Endothelial cell of umbilical vein (primary cell): ENCODE results near the gene MYO7B. TPM values are rescaled to one million over a fixed set of nuclear protein-coding genes. Genes with fewer than 3 reads are reported as not detected.

Source experiments
- BruUV-seq: library from RNA; stranded (reverse); fragments of 400-500 nt; replicated peaks from 2 replicates; lab custom pipeline; 2021; lab: Mats Ljungman, UMichigan
- CTCF ChIA-PET: fragments of 300-600, 350-600 bp; sonication (Branson Sonifier 250); formaldehyde crosslinking; loops from one replicate; lab custom pipeline; 2021; ENCODE audit warnings: antibody characterized with exemption, inconsistent platforms; lab: Charles Lee
- POLR2A ChIA-PET: fragments of 300-600, 350-600 bp; sonication (Branson Sonifier 250); formaldehyde crosslinking; loops from one replicate; lab custom pipeline; 2021; ENCODE audit warnings: antibody characterized with exemption, inconsistent platforms; lab: Charles Lee
- DNase-seq: peaks from one replicate; pipeline ENCODE4 v3.0.0-alpha.2; 2011; ENCODE audit warnings: low read depth, low spot score
- FAIRE-seq: peaks from 2 replicates; lab custom pipeline; 2011; peaks lifted over from hg19 to GRCh38; lab: Jason Lieb, UNC
- H2AFZ ChIP-seq: 2 replicates; pipeline ENCODE4 v1.6.0; 2012; ENCODE audit warnings: low read depth, low read length, control low read depth, inconsistent platforms
- H3K27ac ChIP-seq: 2 replicates; pipeline ENCODE4 v1.5.1; 2011; ENCODE audit warnings: low read depth, mild to moderate bottlenecking, control low read depth, low read length, moderate library complexity; ENCODE audit not compliant: insufficient read depth
- H3K27me3 ChIP-seq, 2 experiments: 2 replicates each; pipeline versions ENCODE4 v1.6.0 to v1.6.1; 2011; ENCODE audit warnings: low read length in 2 of 2, mixed read lengths in 1 of 2; ENCODE audit not compliant: control insufficient read depth in 2 of 2, insufficient read depth in 2 of 2
- H3K36me3 ChIP-seq, 2 experiments: 2 replicates in 1 of 2; 3 replicates in 1 of 2; pipeline ENCODE4 v1.5.1; 2011; ENCODE audit warnings: low read length in 2 of 2, mild to moderate bottlenecking in 1 of 2, moderate library complexity in 1 of 2; ENCODE audit not compliant: control insufficient read depth in 2 of 2, insufficient read depth in 2 of 2; ENCODE audit errors: extremely low read depth in 1 of 2
- H3K4me1 ChIP-seq: 3 replicates; pipeline ENCODE4 v1.5.1; 2011; ENCODE audit warnings: mild to moderate bottlenecking, low read length; ENCODE audit not compliant: control insufficient read depth, insufficient read depth; ENCODE audit errors: extremely low read depth
- H3K4me2 ChIP-seq: 2 replicates; pipeline ENCODE4 v1.6.1; 2011; ENCODE audit warnings: low read length, control low read depth, mixed read lengths; ENCODE audit not compliant: insufficient read depth
- H3K4me3 ChIP-seq, 3 experiments: fragments of 200-600 bp in 1 of 3; sonication (generic), shearing (Covaris generic) in 1 of 3; replicated peaks in 1 of 3; 2 replicates each; pipeline ENCODE4 v1.5.1; 2011 to 2016; ENCODE audit warnings: control low read depth in 3 of 3, low read length in 3 of 3, mild to moderate bottlenecking in 2 of 3, inconsistent platforms in 1 of 3, low read depth in 1 of 3, moderate library complexity in 1 of 3; ENCODE audit not compliant: insufficient read depth in 1 of 3
- H3K79me2 ChIP-seq: 2 replicates; pipeline ENCODE4 v1.6.0; 2012; ENCODE audit warnings: low read length, inconsistent platforms; ENCODE audit not compliant: control insufficient read depth, insufficient read depth
- H3K9ac ChIP-seq: replicated peaks from 2 replicates; pipeline ENCODE3; 2011; ENCODE audit warnings: low read length, control low read depth; ENCODE audit not compliant: insufficient read depth; ENCODE audit errors: extremely low read depth
- H3K9me1 ChIP-seq: replicated peaks from 3 replicates; pipeline ENCODE4 v1.6.0; 2011; ENCODE audit warnings: mild to moderate bottlenecking, low read length; ENCODE audit not compliant: control insufficient read depth, insufficient read depth; ENCODE audit errors: extremely low read depth
- H3K9me3 ChIP-seq: replicated peaks from 2 replicates; pipeline ENCODE4 v1.5.1; 2012; ENCODE audit warnings: low read length, inconsistent platforms; ENCODE audit not compliant: control insufficient read depth, insufficient read depth
- H4K20me1 ChIP-seq: replicated peaks from 2 replicates; pipeline ENCODE3; 2011; ENCODE audit warnings: mild to moderate bottlenecking, low read length; ENCODE audit not compliant: control insufficient read depth, insufficient read depth; ENCODE audit errors: extremely low read depth
- EZH2 ChIP-seq: IDR thresholded peaks from 2 replicates; pipeline ENCODE4 v1.6.1; 2012; ENCODE audit warnings: borderline replicate concordance, low read depth, mild to moderate bottlenecking, moderate library complexity, low read length, inconsistent platforms; ENCODE audit not compliant: severe bottlenecking
- FOS ChIP-seq: IDR thresholded peaks from 2 replicates; pipeline ENCODE4 v1.6.1; 2011; ENCODE audit warnings: mild to moderate bottlenecking, low read length, moderate library complexity, borderline replicate concordance; ENCODE audit not compliant: insufficient read depth
- GATA2 ChIP-seq: IDR thresholded peaks from 2 replicates; pipeline ENCODE4 v1.7.0; 2011; ENCODE audit warnings: low read depth, mild to moderate bottlenecking, moderate library complexity, mixed read lengths, low read length; ENCODE audit not compliant: insufficient read length, insufficient read depth
- JUN ChIP-seq: IDR thresholded peaks from 2 replicates; pipeline ENCODE4 v1.6.1; 2011; ENCODE audit warnings: borderline replicate concordance, low read depth; ENCODE audit not compliant: insufficient read length, insufficient read depth
- MYC ChIP-seq: IDR thresholded peaks from one replicate; pipeline ENCODE4 v1.6.1; 2011; ENCODE audit warnings: mild to moderate bottlenecking, low read depth, low read length
- POLR2A ChIP-seq: IDR thresholded peaks from 2 replicates; pipeline ENCODE4 v1.6.1; 2012; ENCODE audit warnings: low read depth, mild to moderate bottlenecking, control low read depth, low read length
- POLR2AphosphoS5 ChIP-seq: IDR thresholded peaks from 2 replicates; pipeline ENCODE4 v1.6.1; 2012; ENCODE audit warnings: low read depth, mild to moderate bottlenecking, control low read depth, low read length, moderate library complexity; ENCODE audit not compliant: insufficient read depth
- dilution Hi-C: fragments of 300-500 bp; cut with MboI; formaldehyde crosslinking; loops from one replicate; pipeline ENCODE4 v1.15.0; 2019; ENCODE audit warnings: low sequenced_read_pairs; ENCODE audit not compliant: extremely low pct_ligation_motif_present
- intact Hi-C: fragments of 100-400 bp; cut with micrococcal nuclease; formaldehyde crosslinking; loops from one replicate; pipeline ENCODE4 v1.10.0; 2022
- polyA plus RNA-seq, 4 experiments: library from polyadenylated mRNA; depleted of rRNA in 3 of 4; stranded (reverse) in 3 of 4; unstranded in 1 of 4; fragments of >200 nt; gene quantifications; 2 replicates each; pipeline versions ENCODE4 v1.2.1 to v1.2.3, GENCODE V29; 2011 to 2012; ENCODE audit warnings: missing spikeins in 1 of 4
- total RNA-seq: library from RNA; stranded (reverse); gene quantifications from 2 replicates; pipeline ENCODE4 v1.2.3, GENCODE V29; 2021
- TF ChIP-seq, protein P1 (sequence below): IDR thresholded peaks from 2 replicates; pipeline ENCODE4 v1.6.1; 2011; ENCODE audit not compliant: insufficient read depth, insufficient read length
- TF ChIP-seq, protein P2 (sequence below), 2 donors: IDR thresholded peaks; 1 replicate in 1 of 2; 2 replicates in 1 of 2; pipeline ENCODE4 v1.5.1; 2011; ENCODE audit warnings: low read length in 2 of 2, mild to moderate bottlenecking in 2 of 2, moderate library complexity in 2 of 2, control low read depth in 1 of 2, inconsistent platforms in 1 of 2, low read depth in 1 of 2; ENCODE audit not compliant: insufficient read depth in 1 of 2; ENCODE audit errors: extremely low read depth in 1 of 2

The MYO7B gene
- total and polyA plus RNA-seq, 2 donors (not counting 3 experiments of a cell fraction or from before 2014, with no cell fraction given) = 0.17 TPM; not detected in 1

DNA sequence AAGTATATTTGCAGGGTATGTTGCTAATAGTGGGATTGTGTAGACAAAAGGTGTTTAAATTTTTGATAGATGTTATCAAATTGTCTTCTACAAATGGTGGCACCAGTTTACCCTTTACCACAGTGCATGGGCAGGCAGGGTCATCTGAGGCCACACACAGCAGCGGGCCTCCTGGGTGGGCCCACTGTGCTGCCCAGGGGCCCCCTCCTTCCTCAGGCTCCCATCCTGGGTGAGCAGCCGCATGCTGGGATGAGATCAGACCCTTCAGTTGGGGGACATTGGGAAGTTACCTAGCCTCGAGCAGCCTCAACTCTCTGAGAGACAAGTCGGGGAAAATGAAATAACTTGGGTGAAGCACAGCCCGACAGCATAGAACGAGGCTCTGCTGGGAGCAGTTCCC lies 9.7 kb downstream of the MYO7B start:
- Histone ChIP-seq H3K9ac (no peak overlapping the region), H3K9me3 (no peaks in the 10 kb centered on the region), H3K79me2 (no peaks in the 10 kb centered on the region), H3K27me3 (peaks cover 15 to 26% of the 10 kb centered on the region in 2 experiments), H3K4me3 (no peak overlapping the region), H2AFZ (no peak overlapping the region), H3K4me1 (no peaks in the 10 kb centered on the region), H3K36me3 (no peaks in the 10 kb centered on the region), H3K9me1 (no peaks in the 10 kb centered on the region), H3K27ac (no peak overlapping the region), H3K4me2 (no peak overlapping the region), H4K20me1 (no peaks in the 10 kb centered on the region)
- intact Hi-C loops = no loop called here
- TF ChIP-seq, protein P1, sequence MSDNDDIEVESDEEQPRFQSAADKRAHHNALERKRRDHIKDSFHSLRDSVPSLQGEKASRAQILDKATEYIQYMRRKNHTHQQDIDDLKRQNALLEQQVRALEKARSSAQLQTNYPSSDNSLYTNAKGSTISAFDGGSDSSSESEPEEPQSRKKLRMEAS = no peak
- no peak for TF ChIP-seq JUN
- TF ChIP-seq POLR2AphosphoS5 = no peak
- no peak for TF ChIP-seq FOS
- no peak for TF ChIP-seq GATA2
- no peak for TF ChIP-seq MYC
- TF ChIP-seq EZH2 = no peak
- no TSS peak for BruUV-seq
- dilution Hi-C loops = no loop called here
- POLR2A ChIA-PET = no interaction called here
- DNase-seq (no peak), FAIRE-seq (no peak)
- CTCF ChIA-PET = no interaction called here

DNA sequence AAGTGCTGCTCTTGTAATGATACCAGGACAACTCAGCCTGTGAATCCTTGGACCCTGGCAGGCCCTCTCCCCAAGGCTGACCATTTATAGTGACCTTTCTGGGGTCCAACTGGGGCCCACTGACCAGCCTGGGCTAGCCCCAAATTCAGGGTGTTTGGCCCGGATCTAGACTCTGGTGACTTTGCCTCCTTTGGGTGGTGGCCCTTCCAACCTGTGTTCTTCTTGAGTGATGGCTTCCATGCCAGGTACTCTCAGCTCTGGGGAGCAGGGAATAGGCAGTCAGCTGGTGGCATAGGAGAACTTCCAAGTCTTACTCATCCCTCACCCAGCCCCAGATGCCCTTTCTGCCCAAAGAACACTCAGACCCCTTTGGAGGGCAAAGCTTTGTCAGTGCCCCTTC lies 10.3 kb downstream of the MYO7B start:
- intact Hi-C loops = no loop called here
- DNase-seq = no peak
- Histone ChIP-seq H3K27me3 (peaks cover 12 to 26% of the 10 kb centered on the region in 2 experiments), H3K79me2 (no peaks in the 10 kb centered on the region), H3K4me3 (no peak overlapping the region), H3K9me3 (no peaks in the 10 kb centered on the region), H3K4me1 (no peaks in the 10 kb centered on the region), H3K9ac (no peak overlapping the region), H3K4me2 (no peak overlapping the region), H2AFZ (no peak overlapping the region), H3K9me1 (no peaks in the 10 kb centered on the region), H3K36me3 (no peaks in the 10 kb centered on the region), H4K20me1 (no peaks in the 10 kb centered on the region), H3K27ac (no peak overlapping the region)
- no peak for TF ChIP-seq POLR2AphosphoS5
- TF ChIP-seq POLR2A = no peak
- TF ChIP-seq, protein P1 = no peak
- no peak for TF ChIP-seq EZH2
- TF ChIP-seq GATA2 = no peak
- TF ChIP-seq, protein P2, sequence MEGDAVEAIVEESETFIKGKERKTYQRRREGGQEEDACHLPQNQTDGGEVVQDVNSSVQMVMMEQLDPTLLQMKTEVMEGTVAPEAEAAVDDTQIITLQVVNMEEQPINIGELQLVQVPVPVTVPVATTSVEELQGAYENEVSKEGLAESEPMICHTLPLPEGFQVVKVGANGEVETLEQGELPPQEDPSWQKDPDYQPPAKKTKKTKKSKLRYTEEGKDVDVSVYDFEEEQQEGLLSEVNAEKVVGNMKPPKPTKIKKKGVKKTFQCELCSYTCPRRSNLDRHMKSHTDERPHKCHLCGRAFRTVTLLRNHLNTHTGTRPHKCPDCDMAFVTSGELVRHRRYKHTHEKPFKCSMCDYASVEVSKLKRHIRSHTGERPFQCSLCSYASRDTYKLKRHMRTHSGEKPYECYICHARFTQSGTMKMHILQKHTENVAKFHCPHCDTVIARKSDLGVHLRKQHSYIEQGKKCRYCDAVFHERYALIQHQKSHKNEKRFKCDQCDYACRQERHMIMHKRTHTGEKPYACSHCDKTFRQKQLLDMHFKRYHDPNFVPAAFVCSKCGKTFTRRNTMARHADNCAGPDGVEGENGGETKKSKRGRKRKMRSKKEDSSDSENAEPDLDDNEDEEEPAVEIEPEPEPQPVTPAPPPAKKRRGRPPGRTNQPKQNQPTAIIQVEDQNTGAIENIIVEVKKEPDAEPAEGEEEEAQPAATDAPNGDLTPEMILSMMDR (IDR thresholded peaks at IDR 0.05; ENCODE audit: extremely low read depth in 1 of 2, insufficient read depth in 1 of 2, low read depth in 1 of 2, low read length in 2 of 2) = no peak
- no peak for TF ChIP-seq MYC
- no peak for TF ChIP-seq JUN
- no peak for TF ChIP-seq FOS
- ChIA-PET CTCF (no interaction called here), POLR2A (no interaction called here)
- no TSS peak for BruUV-seq
- dilution Hi-C loops = no loop called here
- no peak for FAIRE-seq
